Measurements from ENCODE around the gene SERINC2.
A peak's percentile ranks its signal among the peaks of the same experiment; 100 is the strongest.

DNA sequence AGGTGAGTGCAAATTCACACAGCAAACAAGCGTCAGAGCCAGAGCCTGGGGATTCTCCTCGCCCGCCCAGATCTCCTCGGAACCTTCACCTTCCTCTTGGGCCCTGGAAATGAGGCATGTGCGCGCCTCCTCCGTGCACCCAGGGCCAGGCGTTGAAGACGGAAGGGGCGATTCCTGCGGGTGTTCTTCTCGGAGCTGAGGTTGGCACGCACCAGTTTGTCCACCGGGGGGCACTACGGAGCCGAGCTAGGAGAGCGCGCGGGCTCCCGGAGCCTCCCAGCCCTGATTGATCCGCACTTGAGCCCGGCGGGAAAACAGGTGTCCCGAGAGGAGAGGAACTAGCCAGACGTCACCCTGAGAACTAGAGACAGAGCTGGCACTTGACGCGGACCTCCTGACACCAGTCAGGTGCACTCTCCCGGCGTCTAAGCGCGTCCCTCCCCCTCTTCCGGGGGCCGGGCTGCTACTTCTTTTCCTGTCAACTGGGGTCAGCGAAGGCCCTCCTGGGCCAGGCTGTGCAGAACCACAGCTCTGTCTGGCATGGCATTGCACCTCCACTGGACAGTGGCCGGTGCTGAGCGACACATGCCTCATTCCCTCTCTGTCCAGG is 18.3 kb upstream of the SERINC2 start:
- TF ChIP-seq, protein P1, sequence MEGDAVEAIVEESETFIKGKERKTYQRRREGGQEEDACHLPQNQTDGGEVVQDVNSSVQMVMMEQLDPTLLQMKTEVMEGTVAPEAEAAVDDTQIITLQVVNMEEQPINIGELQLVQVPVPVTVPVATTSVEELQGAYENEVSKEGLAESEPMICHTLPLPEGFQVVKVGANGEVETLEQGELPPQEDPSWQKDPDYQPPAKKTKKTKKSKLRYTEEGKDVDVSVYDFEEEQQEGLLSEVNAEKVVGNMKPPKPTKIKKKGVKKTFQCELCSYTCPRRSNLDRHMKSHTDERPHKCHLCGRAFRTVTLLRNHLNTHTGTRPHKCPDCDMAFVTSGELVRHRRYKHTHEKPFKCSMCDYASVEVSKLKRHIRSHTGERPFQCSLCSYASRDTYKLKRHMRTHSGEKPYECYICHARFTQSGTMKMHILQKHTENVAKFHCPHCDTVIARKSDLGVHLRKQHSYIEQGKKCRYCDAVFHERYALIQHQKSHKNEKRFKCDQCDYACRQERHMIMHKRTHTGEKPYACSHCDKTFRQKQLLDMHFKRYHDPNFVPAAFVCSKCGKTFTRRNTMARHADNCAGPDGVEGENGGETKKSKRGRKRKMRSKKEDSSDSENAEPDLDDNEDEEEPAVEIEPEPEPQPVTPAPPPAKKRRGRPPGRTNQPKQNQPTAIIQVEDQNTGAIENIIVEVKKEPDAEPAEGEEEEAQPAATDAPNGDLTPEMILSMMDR (IDR thresholded peaks at IDR 0.05): peak in 5 of 7 experiments; percentile 75 to 88 (median 84)
- TF ChIP-seq POLR2AphosphoS5 (IDR thresholded peaks at IDR 0.05) (peak in 1 of 3 donors; percentile 55), POLR2A (IDR thresholded peaks at IDR 0.05) (no peak), EP300 (IDR thresholded peaks at IDR 0.05) (no peak)
